Sigmoid colon (tissue), 7 donors: ENCODE results near the gene SSC5D. TPM values are rescaled to one million over a fixed set of nuclear protein-coding genes. Genes with fewer than 3 reads are reported as not detected.
A peak's percentile ranks its signal among the peaks of the same experiment; 100 is the strongest.

ENCODE experiments used
- DNase-seq: peaks from one replicate; pipeline ENCODE4 v3.0.0-alpha.2; 2019
- H3K27ac ChIP-seq, 4 donors: fragments of 200-600 bp; sonication (generic); one replicate each; pipeline ENCODE4 v1.5.1; 2016 to 2019; ENCODE audit warnings: mild to moderate bottlenecking in 1 of 4
- H3K27me3 ChIP-seq, 3 donors: fragments of 200-600 bp; sonication (generic); one replicate each; pipeline ENCODE4 v1.5.1; 2019; ENCODE audit warnings: mild to moderate bottlenecking in 1 of 3
- H3K36me3 ChIP-seq, 4 donors: fragments of 200-600 bp; sonication (generic); one replicate each; pipeline ENCODE4 v1.5.1; 2016 to 2019
- H3K4me1 ChIP-seq, 4 donors: fragments of 200-600 bp; sonication (generic); one replicate each; pipeline ENCODE4 v1.5.1; 2017 to 2019
- H3K4me3 ChIP-seq, 4 donors: fragments of 200-600 bp; sonication (generic); one replicate each; pipeline ENCODE4 v1.5.1; 2017 to 2019; ENCODE audit warnings: mild to moderate bottlenecking in 2 of 4, moderate library complexity in 1 of 4
- H3K9me3 ChIP-seq, 4 donors: fragments of 200-600 bp in 3 of 4; sonication (generic) in 3 of 4; one replicate each; pipeline versions ENCODE4 v1.5.1 to v1.6.1; 2013 to 2019
- CTCF ChIP-seq, 4 experiments: fragments of 450-650 bp in 3 of 4; fragments of 200-600 bp in 1 of 4; IDR thresholded peaks; one replicate each; pipeline ENCODE4 v1.5.1; 2016 to 2019; ENCODE audit warnings: antibody characterized with exemption in 4 of 4, mild to moderate bottlenecking in 3 of 4, moderate library complexity in 2 of 4
- EP300 ChIP-seq, 4 donors: sonication (generic); formaldehyde crosslinking; IDR thresholded peaks; one replicate each; pipeline ENCODE4 v1.6.1; 2017; ENCODE audit warnings: antibody characterized with exemption in 4 of 4
- POLR2A ChIP-seq, 2 donors: fragments of 450-650 bp; IDR thresholded peaks; one replicate each; pipeline ENCODE4 v1.6.1; 2016; ENCODE audit warnings: antibody characterized with exemption in 2 of 2, mild to moderate bottlenecking in 2 of 2, moderate library complexity in 2 of 2
- POLR2AphosphoS5 ChIP-seq, 4 donors: sonication (generic); formaldehyde crosslinking; IDR thresholded peaks; one replicate each; pipeline ENCODE4 v1.6.1; 2017; ENCODE audit warnings: antibody characterized with exemption in 4 of 4
- WGBS, 2 donors: extraction: QIAGEN DNeasy Blood & Tissue Kit; methylation state at CpG; one replicate each; pipeline ENCODE4 v1.1.7; 2013; 5-methylcytosine and 5-hydroxymethylcytosine counted together
- intact Hi-C: fragments of 100-400 bp; cut with DNase I; formaldehyde crosslinking; loops from one replicate; pipeline ENCODE4 v1.15.1; 2023
- polyA plus RNA-seq, 3 donors: library from polyadenylated mRNA; stranded (reverse); fragments of 200-250 nt; gene quantifications; one replicate each; pipeline ENCODE4 v1.2.3, GENCODE V29; 2013
- total RNA-seq, 4 donors: library from RNA; depleted of rRNA; stranded (reverse); fragments of >200 nt; gene quantifications; one replicate each; pipeline ENCODE4 v1.1.0, GENCODE V29; 2016
- donor health status: healthy with polysubstance abuse.
- donor health status: Bipolar disorder and iron deficiency.
- donor health status: healthy.

The SSC5D gene
- total and polyA plus RNA-seq, 7 donors: 1.2 to 66.7 (median 14.4) TPM; not detected in 1

- WGBS, 2 donors: 83 to 86% methylated on average over 46 of the region's 46 CpGs
- peak overlapping the region in 3 of 4 donors; percentile 58 to 65 (median 59) for H3K4me3 ChIP-seq
These were observed 4.3 kb upstream of the SSC5D start for GRCh38 chr19:55483706-55484592.

GRCh38 chr19:55484593-55485438 is 3.4 kb upstream of the SSC5D start, which contains the start of gene NAT14:
Gene NAT14 (plus strand): TSS chr19:55485188. CDS start chr19:55485709, 521 bp downstream.
- 1 to 2% methylated on average over 78 of the region's 78 CpGs for WGBS, 2 donors
- DNase-seq: peak; percentile 82
- H3K36me3 ChIP-seq: peaks cover 0 to 24% (median 14%) of the 10 kb centered on the region in 4 donors
- peak within 1 kb of the TSS; percentile 94 to 99 (median 96) for H3K27ac ChIP-seq
- intact Hi-C loops: no loop called here
- peak within 1 kb of the TSS; percentile 43 to 65 (median 58) for H3K4me3 ChIP-seq
- H3K9me3 ChIP-seq: no peaks in the 10 kb centered on the region
- H3K27me3 ChIP-seq: no peaks in the 10 kb centered on the region
- no peak for TF ChIP-seq CTCF (IDR thresholded peaks at IDR 0.05)
- peak in 2 of 4 donors; percentile 50 to 61 for TF ChIP-seq POLR2AphosphoS5 (IDR thresholded peaks at IDR 0.05)
- peaks cover 0 to 59% (median 58%) of the 10 kb centered on the region in 4 donors for H3K4me1 ChIP-seq

More at GRCh38 chr19:55483706-55484592, 4.3 kb upstream of the SSC5D start:
- no peak for TF ChIP-seq EP300 (IDR thresholded peaks at IDR 0.05)
- no peak for TF ChIP-seq CTCF (IDR thresholded peaks at IDR 0.05)
- no peak for TF ChIP-seq POLR2AphosphoS5 (IDR thresholded peaks at IDR 0.05)
- TF ChIP-seq POLR2A (IDR thresholded peaks at IDR 0.05): no peak
- DNase-seq: peak; percentile 69
- Histone ChIP-seq H3K4me1 (peaks cover 0 to 51% (median 49%) of the 10 kb centered on the region in 4 donors), H3K27me3 (no peaks in the 10 kb centered on the region), H3K9me3 (no peaks in the 10 kb centered on the region), H3K36me3 (peaks cover 0 to 24% (median 14%) of the 10 kb centered on the region in 4 donors), H3K27ac (peak overlapping the region; percentile 94 to 99 (median 96))
- intact Hi-C loops: no loop called here

GRCh38 chr19:55485439-55486011 is 2.7 kb upstream of the SSC5D start:
- Histone ChIP-seq H3K36me3 (peaks cover 0 to 24% (median 14%) of the 10 kb centered on the region in 4 donors), H3K9me3 (no peaks in the 10 kb centered on the region), H3K4me3 (peak overlapping the region; percentile 43 to 65 (median 58)), H3K27ac (peak overlapping the region; percentile 94 to 99 (median 96)), H3K27me3 (no peaks in the 10 kb centered on the region), H3K4me1 (peaks cover 0 to 66% (median 65%) of the 10 kb centered on the region in 4 donors)
- peak; percentile 73 for DNase-seq
- TF ChIP-seq EP300 (IDR thresholded peaks at IDR 0.05) (no peak), POLR2AphosphoS5 (IDR thresholded peaks at IDR 0.05) (no peak), POLR2A (IDR thresholded peaks at IDR 0.05) (no peak), CTCF (IDR thresholded peaks at IDR 0.05) (no peak)
- intact Hi-C loops: no loop called here
- WGBS, 2 donors: 28 to 29% methylated on average over 18 of the region's 18 CpGs
